ENCODE measurements around the gene SLC35D3. TPM values are rescaled to one million over a fixed set of nuclear protein-coding genes. Genes with fewer than 3 reads are reported as not detected.
"Not testable (repeated sequence)": the region's sequence is repeated elsewhere in the genome, so short reads cannot be mapped to it uniquely, and the experiment has no call there.

The SLC35D3 gene
- total RNA-seq, 1 donor from 2014 or later = not detected

GRCh38 chr6:136958168-136958567, 36.1 kb downstream of the SLC35D3 start:
- H3K4me3 ChIP-seq = no peak overlapping the region
- DNase-seq (ENCODE audit: low spot score in 2 of 2) = no peak
- intact Hi-C loops (cut with DNase I) = no loop called here
- no peaks in the 10 kb centered on the region for H3K27me3 ChIP-seq
- H3K36me3 ChIP-seq = no peaks in the 10 kb centered on the region
- TF ChIP-seq CTCF (IDR thresholded peaks at IDR 0.05) = no peak
- H3K9me3 ChIP-seq = no peaks in the 10 kb centered on the region
- no peaks in the 10 kb centered on the region for H3K4me1 ChIP-seq
- no peak overlapping the region for H3K27ac ChIP-seq

GRCh38 chr6:136959471-136959891, 37.4 kb downstream of the SLC35D3 start:
- H3K27ac ChIP-seq = no peak overlapping the region
- H3K4me3 ChIP-seq = no peak overlapping the region
- no peak for TF ChIP-seq CTCF (IDR thresholded peaks at IDR 0.05)
- intact Hi-C loops (cut with DNase I) = no loop called here
- DNase-seq (ENCODE audit: low spot score in 2 of 2) = no peak
- no peaks in the 10 kb centered on the region for H3K4me1 ChIP-seq
- no peaks in the 10 kb centered on the region for H3K27me3 ChIP-seq
- no peaks in the 10 kb centered on the region for H3K9me3 ChIP-seq
- H3K36me3 ChIP-seq = no peaks in the 10 kb centered on the region

GRCh38 chr6:136959935-136960334, 37.8 kb downstream of the SLC35D3 start:
- H3K4me1 ChIP-seq; H3K4me3 ChIP-seq; H3K27ac ChIP-seq; intact Hi-C loops (cut with DNase I); H3K27me3 ChIP-seq; H3K36me3 ChIP-seq; DNase-seq (ENCODE audit: low spot score in 2 of 2); H3K9me3 ChIP-seq: not testable (repeated sequence)

GRCh38 chr6:136960781-136961180, 38.7 kb downstream of the SLC35D3 start:
- Histone ChIP-seq H3K36me3 (no peaks in the 10 kb centered on the region), H3K27ac (no peak overlapping the region), H3K4me1 (no peaks in the 10 kb centered on the region), H3K9me3 (no peaks in the 10 kb centered on the region), H3K4me3 (no peak overlapping the region), H3K27me3 (no peaks in the 10 kb centered on the region)
- no peak for TF ChIP-seq CTCF (IDR thresholded peaks at IDR 0.05)
- no peak for DNase-seq (ENCODE audit: low spot score in 2 of 2)
- intact Hi-C loops (cut with DNase I) = no loop called here

GRCh38 chr6:136961848-136962247, 39.7 kb downstream of the SLC35D3 start:
- Histone ChIP-seq H3K9me3 (no peaks in the 10 kb centered on the region), H3K4me1 (no peaks in the 10 kb centered on the region), H3K27me3 (no peaks in the 10 kb centered on the region), H3K4me3 (no peak overlapping the region), H3K27ac (no peak overlapping the region), H3K36me3 (no peaks in the 10 kb centered on the region)
- TF ChIP-seq CTCF (IDR thresholded peaks at IDR 0.05) = no peak
- intact Hi-C loops (cut with DNase I) = no loop called here
- DNase-seq (ENCODE audit: low spot score in 2 of 2) = no peak

- Histone ChIP-seq H3K4me3 (no peak overlapping the region), H3K4me1 (no peaks in the 10 kb centered on the region), H3K27me3 (no peaks in the 10 kb centered on the region), H3K27ac (no peak overlapping the region), H3K36me3 (no peaks in the 10 kb centered on the region), H3K9me3 (no peaks in the 10 kb centered on the region)
- intact Hi-C loops (cut with DNase I) = no loop called here
- no peak for TF ChIP-seq CTCF (IDR thresholded peaks at IDR 0.05)
- DNase-seq (ENCODE audit: low spot score in 2 of 2) = no peak
Observed at GRCh38 chr6:136962661-136963060, 40.6 kb downstream of the SLC35D3 start.

Measured in ascending aorta (tissue), 2 donors.